ENCODE results near the gene ASPDH.

DNA sequence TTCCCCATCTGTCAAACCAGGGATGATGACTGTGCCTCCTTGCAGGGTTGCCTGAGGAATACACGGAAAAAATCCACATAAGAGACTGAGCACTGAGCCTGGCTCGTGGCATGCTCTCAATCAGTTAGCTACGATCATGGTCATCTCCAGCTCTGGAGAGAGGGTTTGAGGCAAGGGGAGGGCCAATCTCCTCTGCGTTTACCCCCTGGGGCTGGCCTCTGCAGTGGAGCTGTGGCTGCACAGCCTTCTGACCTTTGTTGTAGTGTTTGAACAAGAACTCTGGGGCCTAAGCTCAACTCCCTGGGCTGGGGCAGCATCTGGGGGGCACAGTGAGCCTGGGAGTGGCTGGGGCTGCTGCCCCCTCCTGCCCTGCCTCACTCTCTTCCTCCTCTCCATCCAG is 48.6 kb upstream of the ASPDH start:
- TF ChIP-seq, protein P1, sequence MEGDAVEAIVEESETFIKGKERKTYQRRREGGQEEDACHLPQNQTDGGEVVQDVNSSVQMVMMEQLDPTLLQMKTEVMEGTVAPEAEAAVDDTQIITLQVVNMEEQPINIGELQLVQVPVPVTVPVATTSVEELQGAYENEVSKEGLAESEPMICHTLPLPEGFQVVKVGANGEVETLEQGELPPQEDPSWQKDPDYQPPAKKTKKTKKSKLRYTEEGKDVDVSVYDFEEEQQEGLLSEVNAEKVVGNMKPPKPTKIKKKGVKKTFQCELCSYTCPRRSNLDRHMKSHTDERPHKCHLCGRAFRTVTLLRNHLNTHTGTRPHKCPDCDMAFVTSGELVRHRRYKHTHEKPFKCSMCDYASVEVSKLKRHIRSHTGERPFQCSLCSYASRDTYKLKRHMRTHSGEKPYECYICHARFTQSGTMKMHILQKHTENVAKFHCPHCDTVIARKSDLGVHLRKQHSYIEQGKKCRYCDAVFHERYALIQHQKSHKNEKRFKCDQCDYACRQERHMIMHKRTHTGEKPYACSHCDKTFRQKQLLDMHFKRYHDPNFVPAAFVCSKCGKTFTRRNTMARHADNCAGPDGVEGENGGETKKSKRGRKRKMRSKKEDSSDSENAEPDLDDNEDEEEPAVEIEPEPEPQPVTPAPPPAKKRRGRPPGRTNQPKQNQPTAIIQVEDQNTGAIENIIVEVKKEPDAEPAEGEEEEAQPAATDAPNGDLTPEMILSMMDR (optimal IDR thresholded peaks at IDR 0.05 in 1 of 3, IDR thresholded peaks at IDR 0.05 in 1 of 3, conservative IDR thresholded peaks at IDR 0.05 in 1 of 3; ENCODE audit: extremely low read depth in 1 of 3, insufficient read depth in 2 of 3, low read length in 3 of 3): no peak
- no peak for TF ChIP-seq EZH2 (IDR thresholded peaks at IDR 0.05; ENCODE audit: low read length)

Measured in keratinocyte (primary cell).